HG03432 (cell line): Measurements from ENCODE around the gene PBOV1.

Experiments
- ATAC-seq: cut with Tn5 transposase; IDR thresholded peaks from one replicate; pipeline ENCODE4 v1.9.1; 2021; ENCODE audit warnings: mild to moderate bottlenecking, moderate library complexity; ENCODE audit not compliant: unreplicated experiment

The PBOV1 gene

DNA sequence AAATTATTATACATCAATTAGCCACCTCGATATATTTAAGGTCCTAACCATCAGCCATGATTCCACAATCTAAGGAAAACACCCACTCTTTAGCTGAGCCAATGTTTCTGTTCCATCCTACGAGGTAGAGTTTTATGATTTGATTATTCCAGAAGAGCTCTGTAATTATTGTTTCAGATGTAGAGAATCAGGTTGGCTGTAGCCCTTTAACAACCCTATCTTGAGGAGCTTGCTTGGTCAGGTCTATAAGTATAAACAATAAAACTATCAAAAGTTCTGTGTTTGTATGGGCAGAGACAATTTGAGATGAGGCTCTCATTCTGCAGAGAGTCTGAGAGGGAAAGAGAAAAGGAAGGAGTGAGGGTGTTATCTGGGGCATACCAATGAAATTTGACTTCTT lies at the start of gene PBOV1:
PBOV1 (minus strand) TSS at position 43 of the 400 bp plus-strand sequence. CDS start 96 bp downstream, outside the sequence.
- no peak for ATAC-seq

GRCh38 chr6:138266095-138266494 lies 47.8 kb upstream of the PBOV1 start:
- no peak for ATAC-seq

- no peak for ATAC-seq
Observed at GRCh38 chr6:138264372-138264880, 46.1 kb upstream of the PBOV1 start.

- ATAC-seq: no peak
Observed at GRCh38 chr6:138263963-138264362, 45.7 kb upstream of the PBOV1 start.

GRCh38 chr6:138261116-138261780 lies 43.0 kb upstream of the PBOV1 start:
- ATAC-seq: no peak

DNA sequence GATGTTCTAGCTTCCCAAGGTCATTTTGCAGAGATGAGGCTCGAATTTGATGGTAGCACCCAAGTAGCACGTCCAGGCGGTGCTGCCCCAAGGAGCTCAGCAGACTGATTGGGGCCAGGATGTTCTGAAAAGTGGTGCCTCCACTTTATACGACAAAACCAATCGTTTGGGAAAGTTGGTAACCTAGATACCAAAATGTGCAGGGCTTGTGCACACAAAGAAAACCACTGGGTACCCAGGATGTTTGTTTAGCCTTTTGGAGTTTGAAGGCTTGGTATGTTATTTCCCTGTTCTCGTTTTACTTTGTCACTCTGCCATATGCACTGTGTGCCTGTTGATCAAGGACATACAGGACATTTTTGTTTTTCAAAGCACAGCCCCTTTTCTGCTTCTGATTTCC lies 40.7 kb upstream of the PBOV1 start:
- no peak for ATAC-seq

DNA sequence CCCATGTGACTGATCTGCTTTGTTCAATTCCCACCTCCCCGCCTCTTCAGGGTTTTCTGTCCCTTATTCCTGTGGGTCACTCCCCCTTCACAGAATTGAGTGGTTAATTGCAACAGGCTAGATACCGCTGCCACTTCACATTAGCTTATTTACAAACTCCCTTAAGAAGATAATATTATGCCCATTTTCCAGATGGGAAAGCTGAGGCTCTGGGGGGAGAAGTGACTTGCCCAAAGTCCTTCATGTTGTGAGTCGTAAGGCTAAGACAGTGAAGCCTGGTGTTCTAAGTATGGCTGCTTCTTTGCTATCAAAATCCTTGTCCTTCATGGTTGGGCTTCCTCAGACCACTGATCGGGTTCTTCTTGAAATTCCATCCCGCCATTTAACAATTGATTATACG lies 39.9 kb upstream of the PBOV1 start:
- no peak for ATAC-seq

- no peak for ATAC-seq
Observed at GRCh38 chr6:138257638-138258040, 39.3 kb upstream of the PBOV1 start.

- ATAC-seq: no peak
Observed at GRCh38 chr6:138255443-138255842, 37.2 kb upstream of the PBOV1 start.

DNA sequence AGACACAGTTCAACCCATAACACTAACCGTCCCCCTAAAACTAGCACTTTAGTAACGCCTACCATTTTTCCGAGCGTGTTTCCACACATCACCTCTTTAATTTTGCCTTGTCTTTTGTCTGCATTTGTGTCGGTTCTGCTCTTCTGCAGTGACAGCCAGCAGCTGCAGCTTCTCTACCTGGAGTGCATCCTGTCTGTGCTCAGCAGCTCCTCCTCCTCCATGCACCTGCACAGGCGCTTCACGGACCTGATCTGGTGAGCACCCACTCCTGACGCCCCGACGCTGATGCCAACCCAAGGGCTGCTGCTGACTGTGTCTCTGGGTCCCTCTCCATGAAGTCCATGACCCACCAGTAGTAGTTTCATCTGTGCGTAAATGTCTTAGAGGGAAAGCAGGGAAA lies 35.4 kb upstream of the PBOV1 start:
- ATAC-seq: no peak

- no peak for ATAC-seq
Observed at GRCh38 chr6:138250513-138251247, 32.4 kb upstream of the PBOV1 start.

DNA sequence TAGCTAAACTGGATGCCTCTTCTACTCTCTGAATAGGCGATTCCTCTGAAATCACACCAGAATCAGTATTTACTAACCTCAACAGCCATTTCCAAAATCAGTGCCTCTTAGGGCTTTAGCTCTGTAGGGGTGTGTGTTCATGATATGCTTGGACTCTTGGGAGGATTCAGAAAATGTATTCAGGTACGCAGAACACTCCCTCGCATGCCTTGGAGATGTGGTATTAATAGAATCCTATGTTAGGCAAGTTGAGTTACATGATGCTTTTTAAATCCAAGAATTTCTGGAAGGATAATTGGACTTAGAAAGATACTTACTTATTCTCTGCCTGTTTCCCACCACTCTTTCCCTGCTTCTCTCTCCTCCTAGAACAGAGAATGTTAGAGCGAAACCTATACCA lies 31.8 kb upstream of the PBOV1 start:
- no peak for ATAC-seq

- no peak for ATAC-seq
Observed at GRCh38 chr6:138248878-138249277, 30.6 kb upstream of the PBOV1 start.

DNA sequence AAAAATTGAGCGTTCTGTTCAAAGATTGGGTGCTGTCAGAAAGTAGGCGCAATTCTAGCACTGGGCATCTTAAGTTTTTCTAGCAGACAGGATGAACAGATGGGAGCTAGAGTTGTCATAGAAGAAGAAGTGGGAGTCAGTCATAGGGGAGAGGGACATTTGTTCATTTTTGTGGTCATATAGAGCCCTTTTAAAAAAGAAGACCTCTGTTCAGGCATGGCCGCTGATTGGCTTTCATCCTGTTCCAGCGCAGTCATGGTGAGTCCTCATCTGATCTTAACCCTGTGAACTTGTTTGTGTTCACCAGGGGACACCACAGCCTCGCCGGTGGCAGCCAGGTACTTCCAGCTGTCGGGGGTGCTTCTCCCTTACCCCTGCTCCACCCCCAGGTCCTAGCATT lies 29.7 kb upstream of the PBOV1 start:
- ATAC-seq: no peak

- no peak for ATAC-seq
Observed at GRCh38 chr6:138246650-138247440, 28.6 kb upstream of the PBOV1 start.

GRCh38 chr6:138245751-138246150 lies 27.5 kb upstream of the PBOV1 start:
- ATAC-seq: no peak

DNA sequence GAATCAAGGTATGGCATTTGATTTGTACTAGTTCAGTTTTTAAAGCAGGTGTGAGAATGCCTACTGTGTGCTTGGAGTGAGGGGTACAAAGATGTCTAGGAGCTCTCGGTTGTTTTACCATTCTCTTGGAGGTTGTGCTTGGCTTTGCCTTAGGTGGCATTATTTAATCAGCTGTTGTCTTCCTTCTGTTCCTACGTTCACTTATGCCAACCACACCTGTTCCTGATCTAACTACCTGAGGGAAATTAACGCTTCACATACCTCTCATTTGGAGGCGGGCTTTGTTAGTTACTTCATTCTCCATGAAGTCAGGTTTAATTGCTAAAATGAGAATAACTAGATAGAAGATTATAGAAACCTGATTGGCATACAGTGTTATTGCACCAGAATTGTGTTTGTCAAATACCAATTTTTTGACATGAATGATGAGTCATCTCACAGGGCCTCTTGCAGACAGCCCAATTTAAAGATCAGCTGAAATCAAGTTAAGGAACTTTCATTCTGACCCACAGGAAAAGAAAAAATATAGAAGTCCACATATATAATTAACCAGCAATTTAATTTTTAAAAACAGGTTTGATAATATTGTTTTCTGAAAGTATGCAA lies 24.8 kb upstream of the PBOV1 start:
- ATAC-seq: no peak

DNA sequence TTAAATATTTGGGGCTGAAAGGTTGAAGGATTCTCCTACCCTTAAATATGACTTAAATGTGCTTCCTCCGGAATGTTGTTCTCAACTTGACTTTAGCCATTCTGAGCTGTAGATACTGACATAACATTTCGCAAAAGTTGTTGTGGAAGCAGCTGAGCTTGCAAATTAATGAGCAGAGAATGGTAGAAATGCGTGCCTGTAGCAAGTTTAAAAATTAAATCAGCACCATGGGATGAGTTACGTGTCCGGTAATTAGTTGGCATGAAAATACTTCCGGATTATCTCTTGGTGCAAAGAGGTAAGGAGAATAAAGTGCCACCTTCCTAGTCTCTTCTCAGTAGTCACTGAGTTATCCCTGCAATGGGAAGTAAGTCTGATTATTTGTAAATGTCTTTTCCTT lies 23.6 kb upstream of the PBOV1 start:
- no peak for ATAC-seq

GRCh38 chr6:138241381-138241780 lies 23.1 kb upstream of the PBOV1 start:
- ATAC-seq: no peak

- no peak for ATAC-seq
Observed at GRCh38 chr6:138240476-138241245, 22.4 kb upstream of the PBOV1 start.
